Fibroblast of the conjunctiva (primary cell): ENCODE data around the gene CMTM1.

Source experiments
- DNase-seq: peaks from one replicate; pipeline ENCODE4 v3.0.0-alpha.2; 2010; ENCODE audit warnings: low read depth

Gene CMTM1, protein sequence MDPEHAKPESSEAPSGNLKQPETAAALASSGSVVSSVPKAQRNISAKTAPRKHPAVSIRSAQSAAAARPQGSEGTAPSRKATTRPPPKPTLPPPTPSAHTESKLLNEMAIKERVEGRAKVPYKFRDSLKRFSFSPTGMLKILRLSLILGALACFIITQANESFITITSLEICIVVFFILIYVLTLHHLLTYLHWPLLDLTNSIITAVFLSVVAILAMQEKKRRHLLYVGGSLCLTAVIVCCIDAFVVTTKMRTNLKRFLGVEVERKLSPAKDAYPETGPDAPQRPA

DNA sequence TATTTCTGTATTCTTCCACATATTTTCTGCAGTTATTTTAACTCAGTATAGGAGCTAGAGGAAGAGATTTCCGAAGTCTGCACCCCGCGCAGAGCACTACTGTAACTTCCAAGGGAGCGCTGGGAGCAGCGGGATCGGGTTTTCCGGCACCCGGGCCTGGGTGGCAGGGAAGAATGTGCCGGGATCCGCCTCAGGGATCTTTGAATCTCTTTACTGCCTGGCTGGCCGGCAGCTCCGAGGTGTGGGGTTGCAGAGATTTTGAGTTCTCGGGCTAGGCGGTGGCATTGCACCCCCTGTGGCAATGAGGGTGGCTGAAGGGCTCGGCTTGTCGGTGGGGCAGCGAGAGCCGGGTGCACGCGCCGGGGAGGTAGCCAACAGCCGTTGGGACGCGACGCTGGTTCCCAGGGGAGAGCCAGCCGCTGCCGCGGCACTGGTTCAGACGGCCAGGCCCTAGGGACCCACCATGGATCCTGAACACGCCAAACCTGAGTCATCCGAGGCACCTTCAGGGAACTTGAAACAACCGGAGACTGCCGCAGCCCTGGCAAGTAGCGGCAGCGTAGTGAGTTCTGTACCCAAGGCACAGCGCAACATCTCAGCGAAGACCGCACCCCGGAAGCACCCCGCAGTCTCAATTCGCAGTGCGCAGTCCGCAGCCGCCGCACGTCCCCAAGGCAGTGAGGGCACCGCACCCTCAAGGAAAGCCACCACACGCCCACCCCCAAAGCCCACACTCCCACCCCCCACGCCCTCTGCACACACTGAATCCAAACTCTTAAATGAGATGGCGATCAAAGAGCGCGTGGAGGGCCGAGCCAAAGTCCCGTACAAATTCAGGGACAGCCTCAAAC, at the start of gene CMTM1:
TSS of gene CMTM1 (plus strand) at position 389 of the 851 bp plus-strand sequence. CDS start at position 464, 75 bp downstream.
- no peak for DNase-seq

DNA sequence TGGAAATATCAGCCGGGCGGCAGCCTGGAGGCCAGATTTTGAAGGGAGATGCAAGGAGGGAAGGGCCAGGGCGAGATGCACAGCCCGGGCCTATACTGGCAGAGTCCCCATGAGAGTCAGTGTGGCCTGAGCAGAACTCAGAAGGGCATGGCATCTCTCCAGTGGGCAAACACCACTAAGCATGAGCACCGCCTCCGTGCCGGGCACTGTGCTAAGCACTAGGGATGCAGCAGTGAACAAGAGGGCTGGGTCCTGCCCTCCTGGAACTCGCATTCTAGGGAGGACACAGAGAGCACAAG, 49.8 kb upstream of the CMTM1 start:
- DNase-seq, result no peak

DNA sequence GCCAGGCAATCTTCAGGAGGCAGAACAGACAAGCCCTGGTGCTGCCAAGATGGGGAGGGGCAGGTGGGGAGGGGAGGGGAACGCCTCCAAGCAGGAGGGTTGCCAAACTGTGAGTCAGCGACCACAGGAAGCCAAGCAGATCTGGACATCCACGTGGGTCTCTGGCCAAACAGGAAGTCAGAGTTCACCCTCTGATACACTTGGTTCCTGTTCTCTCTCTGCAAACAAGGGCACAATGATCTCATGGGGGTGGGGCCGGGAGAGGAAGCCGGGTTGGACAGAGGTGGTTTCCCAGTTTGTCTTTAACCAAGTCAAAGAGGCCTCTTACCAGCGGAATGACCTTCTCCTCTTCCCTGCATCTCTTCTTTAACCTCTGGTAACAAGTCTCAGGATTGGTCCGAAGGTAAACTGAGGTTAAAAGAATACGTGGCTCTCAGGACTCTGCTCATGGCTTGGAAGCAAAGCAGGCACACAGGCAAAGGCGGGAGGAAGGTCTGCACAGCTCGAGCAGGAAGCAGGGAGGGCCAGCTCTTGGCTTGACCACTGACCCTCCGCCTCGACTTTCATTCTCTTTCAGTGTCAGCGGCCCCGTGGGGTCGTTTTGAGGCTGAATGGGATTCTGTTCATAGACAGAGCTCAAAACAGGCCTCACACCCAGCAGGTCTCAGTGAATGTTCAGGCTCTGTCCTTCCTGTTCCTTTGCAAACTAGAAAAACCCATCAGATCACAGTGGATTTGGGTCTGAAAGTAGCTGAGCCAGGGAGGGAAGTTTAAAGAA, 49.2 kb upstream of the CMTM1 start:
- peak; percentile 99 for DNase-seq

DNA sequence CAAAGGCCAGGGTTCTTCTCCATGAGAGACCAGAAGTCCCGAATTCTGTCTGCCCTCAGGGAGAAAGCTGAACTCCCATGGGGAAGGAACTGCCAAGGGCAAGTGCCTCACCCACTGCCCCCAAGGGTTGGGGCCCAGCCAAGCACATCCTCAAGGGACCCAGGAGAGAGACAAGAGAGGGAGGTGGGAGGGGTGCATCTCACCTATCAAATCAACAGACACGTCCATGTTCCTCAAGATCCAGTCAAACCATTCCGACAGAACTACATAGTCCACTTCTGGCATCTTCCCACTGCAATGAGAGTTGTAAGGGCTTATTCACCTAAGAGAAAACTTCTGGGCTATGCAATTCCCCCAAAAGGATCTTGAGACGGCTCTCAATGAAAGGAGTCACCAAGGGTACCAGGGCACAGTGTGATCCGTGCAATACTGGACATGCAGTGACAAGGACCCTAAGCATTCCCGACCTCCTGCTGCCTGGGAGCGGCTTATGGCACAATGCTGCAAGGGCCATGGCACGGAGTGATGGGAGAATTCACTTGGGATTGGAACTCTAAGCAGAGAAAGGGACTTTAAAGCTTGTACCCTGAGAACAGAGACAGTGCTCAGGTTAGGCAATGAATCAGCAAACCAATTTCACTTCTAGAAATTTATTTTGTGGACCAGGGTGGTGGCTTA, 48.5 kb upstream of the CMTM1 start:
- no peak for DNase-seq

DNA sequence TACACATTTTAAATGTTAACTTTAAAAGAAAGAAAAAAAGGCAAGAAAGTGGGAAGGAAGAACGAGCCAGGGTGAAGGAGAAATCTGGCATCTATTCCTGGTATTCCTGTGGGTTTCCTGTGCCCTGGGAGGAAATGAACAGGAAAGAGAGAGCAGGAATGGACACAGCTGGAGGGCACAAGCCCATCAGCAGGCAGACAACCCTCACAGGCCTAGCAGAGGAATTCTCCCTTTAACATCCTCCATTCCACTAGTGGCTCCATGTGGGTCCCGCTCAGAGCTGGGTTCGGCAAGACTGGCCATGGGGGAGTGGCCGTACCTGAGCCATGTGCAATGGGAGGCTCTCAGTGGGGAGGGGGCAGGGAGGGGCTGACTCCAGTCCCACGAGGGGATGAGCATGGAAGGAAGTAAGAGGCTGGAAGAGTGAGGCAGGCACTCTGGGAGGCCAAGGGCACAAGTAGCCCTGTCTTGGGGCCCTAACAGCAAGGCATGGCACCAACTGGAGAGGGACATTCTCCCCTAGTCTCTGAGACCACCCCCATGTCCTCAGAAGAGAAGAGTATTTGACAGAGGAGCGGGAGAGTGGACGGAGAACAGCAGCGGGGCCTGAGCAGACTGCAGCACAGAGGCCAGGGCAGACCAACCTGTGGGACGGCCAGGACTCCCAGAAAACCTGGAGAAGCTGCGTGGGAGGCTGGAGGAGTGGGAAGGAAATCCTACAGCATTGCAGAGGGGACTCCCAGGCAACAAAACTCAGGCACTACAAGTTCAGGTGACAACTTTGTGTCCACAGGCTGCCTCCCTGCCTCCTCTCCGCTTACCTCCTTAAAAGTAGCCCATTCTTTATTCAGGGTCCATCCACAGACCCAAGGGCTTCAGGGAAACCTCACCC, 46.5 kb upstream of the CMTM1 start:
- DNase-seq, result no peak

DNA sequence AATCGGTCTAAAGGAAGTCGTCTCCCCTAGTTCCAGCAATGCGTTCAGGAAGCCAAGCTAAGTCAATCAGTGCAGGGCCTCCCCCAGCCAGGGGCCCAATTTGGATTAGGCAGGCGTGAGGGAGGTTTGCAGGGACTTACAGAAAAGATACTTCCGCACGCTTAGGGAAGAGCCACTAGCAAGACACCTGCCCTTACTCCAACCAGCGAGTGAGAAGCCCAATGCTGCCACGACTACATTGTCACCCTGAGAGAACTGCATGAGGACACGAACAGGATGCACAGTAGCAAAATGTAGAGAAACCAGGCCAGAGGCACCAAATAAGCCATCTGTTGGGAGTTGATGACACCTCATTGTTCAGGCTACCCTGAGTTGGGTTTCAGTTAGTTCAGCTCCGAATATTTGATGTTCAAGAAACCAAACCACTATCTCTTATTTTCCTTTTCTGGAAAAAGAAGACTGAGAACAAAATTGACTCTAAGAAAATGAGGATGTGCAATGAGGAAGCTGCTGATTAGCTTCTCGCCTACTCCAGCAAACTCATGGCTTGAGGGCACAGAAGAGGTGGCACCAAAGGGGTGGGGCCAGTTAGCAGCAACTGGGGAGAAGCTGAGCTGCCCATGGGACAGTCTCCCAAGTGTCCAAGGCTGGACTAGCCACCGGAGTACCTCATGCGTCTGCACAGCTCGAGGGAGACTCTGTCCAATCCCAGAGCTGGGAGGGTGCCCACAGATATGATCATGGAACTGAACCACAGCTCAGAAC, 45.7 kb upstream of the CMTM1 start:
- DNase-seq, result no peak

DNA sequence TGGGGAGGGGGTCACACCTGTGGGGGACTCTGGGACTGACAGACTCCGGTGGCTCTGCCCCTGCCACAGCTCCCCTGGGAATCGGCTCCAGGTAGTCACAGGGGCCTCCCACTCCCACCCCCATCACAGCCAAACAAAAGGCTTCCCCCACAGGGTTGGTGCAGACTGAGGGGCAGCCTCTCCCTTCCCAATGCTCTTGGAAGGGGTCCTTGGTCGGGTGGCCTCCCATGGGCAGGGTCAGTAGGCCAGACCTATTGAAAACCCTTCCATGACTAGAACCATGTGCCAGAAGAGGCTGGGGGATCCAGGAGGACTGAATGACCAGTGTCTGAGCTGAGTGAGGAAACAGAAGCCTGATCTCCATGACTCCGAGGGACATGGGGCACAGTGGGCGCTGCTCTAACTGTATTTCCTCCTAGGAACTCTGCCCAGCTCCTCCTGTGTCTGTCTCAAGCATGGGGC, 45.0 kb upstream of the CMTM1 start:
- no peak for DNase-seq

DNA sequence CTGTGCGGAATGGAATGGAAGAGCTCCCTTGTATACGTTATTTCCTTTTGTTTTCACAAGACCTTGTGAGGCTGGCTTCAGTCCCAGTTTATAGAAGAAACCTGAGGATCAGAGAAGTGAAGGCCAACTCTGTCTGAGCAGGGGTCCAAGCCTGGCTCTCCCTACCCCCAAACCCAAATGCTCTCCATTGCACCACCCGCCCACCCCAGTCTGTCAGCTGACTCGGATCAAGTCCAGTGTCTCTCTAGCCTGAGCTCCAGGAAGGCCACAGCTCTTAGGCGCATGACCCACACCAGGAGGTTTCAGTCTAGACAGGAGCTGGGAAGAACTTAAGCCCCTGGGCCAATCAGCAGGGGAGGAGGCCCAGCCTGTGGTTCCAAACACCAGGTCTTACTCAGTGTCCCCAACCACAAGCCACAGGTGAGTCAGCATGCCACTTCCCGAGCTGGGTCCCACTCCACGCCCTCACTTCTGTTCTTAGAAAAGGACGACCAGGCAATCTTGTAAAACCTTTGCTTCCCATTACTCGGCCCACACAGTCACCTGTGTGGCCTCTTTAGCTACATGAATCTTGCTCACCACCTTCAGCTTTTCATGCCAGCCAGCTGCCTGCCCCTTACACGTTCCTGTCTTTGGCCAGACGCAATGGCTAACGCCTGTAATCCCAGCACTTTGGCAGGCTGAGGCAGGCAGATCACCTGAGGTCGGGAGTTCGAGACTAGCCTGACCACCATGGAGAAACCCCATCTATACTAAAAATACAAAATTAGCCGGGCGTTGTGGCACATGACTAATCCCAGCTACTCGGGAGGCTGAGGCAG, 44.1 kb upstream of the CMTM1 start:
- DNase-seq, result no peak

DNA sequence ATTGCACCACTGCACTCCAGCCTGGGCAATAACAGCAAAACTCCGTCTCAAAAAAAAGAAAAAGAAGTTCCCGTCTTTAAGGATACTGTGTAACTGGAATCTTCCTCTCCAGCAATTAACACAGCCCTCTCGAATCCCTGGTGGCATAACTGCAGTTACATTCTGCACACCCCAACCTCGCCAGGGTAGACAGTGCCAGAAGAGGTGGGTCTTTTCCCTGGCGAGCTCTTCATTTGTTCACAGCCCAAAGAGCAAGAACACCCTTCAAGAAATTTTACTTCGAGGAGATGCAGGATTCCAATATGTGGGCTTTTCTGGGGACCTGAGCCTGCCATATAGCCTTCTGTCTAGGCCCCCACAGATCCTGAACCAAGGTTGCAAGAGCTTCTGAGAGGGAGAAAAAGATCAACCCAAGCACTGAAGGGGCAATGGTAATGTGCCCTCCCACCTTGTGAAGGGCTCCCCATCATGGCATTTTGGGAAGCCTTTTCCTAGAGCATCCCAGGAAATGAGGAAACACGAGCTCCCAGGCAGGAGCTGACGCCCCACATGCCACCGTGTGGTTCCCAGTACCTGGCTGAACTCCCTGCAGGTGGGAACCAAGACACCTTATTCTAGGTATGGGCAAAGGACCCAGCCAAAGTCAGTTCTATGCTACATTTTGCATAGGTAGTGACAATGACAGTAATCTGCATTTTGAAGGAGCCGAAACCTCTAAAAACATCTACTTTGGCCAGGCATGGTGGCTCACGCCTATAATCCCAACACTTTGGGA, 43.2 kb upstream of the CMTM1 start:
- DNase-seq, result no peak

DNA sequence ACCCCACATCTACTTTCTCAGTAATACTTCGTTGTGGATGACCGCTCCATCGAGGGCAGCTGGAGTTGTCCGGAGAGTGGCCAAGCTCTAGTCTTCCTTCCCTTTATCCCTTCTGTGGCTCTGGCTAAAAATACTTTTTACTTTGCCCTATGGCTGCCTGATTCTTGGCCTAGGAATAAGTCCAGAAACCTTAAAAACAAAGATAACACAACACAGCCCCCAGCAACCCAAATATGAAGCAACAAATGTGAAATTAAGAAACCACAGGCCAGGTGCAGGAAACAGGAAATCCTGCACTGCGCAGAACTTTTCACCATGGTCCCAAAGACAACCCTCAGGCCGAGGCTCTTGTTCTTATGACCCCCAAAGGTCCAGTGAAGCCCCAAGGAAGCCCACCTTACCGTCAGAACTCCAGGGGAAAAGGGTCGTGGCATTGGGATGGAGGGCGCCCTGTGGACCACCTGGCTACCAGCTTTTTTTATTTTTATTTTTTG, 42.3 kb upstream of the CMTM1 start:
- no peak for DNase-seq

DNA sequence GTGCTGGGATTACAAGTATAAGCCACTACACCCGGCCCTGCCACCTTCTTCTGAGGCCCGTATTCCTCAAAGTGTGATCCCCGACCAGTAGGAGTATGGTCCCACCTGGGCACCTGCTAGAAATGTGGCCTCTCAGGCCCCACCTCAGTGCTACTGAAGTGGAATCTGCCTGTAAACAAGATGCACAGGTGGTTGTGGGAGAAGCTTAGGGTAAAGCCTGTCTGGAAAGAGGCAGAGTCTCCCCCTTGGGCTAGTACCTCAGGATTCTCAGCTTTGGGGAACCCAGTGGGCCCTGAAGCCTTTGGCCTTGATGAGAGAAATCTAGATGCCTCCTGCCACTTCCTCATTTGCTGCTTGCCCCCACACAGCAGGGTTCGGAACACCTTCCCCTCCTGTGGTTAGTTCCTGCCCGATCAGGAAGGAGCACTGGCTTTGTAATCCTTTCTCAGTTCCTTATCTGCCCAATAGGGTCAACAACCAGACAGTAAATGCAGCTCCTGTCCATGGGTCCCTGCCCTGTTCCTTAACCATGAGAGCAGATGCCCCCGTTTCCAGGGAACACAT, 41.6 kb upstream of the CMTM1 start:
- no peak for DNase-seq

DNA sequence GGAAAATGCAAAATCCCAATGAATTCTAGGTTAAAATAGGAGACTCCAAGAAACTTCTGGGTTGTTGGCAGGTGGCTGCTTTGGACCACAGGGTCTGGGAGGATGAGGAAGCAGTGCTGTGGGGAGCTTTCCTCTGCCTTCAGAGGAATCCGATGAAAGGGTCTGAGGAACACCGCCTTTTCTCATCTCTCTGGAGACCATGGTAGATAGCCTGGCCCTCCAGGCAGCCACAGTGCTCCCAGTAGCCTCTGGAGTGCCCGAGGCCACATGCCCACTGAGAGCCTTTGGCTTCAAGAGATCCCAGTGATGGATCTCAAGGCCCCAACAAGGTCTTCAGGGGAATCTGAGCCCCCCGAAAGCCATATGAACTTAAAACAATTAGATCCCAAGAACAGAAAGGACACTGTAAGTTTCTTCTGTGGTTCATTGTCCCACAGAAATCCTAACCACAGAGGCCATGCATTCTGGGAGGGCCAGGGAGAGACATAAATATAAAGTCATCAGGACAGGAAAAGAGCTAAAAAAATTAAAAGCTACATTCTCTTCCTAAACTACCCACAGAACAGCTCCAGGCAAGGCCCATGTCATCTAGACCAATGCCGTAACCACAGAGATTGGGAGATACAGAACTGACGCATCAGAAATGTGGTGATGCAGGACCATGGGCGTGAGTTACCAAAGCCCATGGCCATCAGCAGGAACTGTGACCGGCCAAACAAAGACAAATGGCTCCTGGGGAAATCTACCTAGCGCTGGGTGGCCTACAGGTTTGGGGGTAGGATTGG, 40.7 kb upstream of the CMTM1 start:
- DNase-seq, result no peak

DNA sequence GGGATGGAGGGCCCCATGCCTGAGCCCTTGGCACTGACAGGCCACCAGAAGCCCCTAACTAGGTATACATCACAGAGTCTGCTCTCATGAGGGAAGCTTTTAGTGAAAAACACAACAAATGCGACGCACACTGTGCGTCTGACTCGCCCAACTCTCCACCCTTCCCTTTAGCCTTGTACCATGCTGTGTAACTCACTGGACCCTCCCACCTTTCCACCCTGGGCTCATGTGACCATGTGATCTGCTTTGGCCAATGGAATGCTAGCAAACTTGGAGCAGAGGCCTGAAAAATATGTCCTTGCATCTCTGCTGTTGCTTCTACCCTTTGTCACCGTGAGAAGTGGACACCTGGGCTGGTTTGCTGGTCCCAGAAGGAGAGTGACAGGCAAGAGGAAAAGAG, 37.9 kb upstream of the CMTM1 start:
- no peak for DNase-seq

DNA sequence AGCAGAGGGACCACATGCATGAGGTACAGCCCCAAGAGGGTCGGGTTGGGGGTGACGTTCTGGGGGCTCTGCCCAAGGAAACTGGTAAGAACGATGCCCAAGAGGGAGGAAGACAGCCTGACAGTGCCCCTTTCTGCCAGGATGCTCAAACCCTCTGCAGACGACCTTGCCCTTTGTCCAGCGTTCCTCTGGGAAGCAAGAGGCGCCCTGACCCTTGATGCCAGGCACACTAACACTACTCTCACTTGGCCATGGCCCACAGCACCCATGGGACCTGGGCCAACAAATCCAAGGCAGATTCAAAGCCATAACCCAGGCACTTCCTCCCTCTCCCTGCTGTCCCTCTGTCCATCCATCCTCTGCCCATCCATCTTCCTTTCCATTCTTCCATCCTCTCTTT, 36.8 kb upstream of the CMTM1 start:
- no peak for DNase-seq

DNA sequence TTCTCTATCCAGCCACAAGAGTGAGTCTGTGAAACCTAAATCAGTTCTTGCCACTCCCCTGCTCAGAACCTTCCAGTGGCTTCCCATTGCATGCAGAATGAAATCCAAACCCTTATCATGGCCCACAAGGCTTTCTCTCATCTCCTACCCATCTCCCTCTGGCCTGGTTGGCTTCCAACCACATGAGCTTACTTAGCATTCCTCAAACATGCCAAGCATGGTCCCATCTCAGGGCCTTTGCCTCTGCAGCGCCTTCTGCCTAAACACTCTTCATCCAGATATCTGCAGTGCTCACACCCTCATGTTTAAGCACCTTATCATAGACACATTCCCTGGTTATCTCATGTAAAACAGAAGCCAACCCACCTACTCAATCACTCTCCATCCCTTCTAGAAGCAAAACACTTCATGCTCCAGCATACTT, 31.9 kb upstream of the CMTM1 start:
- DNase-seq, result no peak

DNA sequence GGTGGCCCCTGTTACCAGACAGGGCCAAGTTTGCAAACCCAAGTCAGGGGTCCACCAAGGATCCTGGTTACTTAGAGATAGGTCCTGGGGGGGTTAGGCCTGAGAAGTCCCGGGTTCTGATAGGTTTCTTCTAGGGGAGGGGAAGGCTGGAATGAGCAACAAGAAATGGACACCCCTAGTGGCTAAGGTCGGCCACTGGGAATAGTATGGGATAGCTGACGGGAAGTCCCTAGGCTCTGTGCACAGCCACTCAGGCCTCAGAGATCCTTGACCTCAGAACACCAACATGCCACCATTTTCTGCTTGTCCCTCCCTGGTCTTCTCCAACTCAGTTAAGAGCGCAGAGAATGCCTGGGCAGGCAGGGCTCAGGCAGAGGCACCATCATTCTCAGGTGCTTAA, 29.7 kb upstream of the CMTM1 start:
- DNase-seq, result no peak

DNA sequence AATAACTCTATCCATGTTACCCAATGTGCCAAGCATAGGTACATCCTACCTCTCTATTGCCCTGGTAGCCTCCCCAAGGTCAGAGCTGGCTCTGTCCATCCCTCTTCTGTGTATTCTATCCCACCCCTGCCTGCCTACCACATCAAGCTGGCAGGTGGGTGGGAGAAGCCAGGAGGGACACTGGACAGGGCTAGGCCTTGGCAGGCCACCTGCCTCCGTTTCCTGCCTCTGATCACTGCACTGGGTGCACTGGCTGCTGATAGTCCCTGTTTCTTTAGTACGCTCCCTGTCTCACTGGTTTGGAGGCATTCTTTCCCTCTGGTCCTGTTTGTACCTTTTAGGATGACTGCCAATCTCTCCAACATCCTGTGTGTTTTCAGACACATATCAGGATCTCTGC, 29.0 kb upstream of the CMTM1 start:
- DNase-seq, result no peak
